SW 1271 (cell line): ENCODE results near the gene COA6.
"Not testable (repeated sequence)": the region's sequence is repeated elsewhere in the genome, so short reads cannot be mapped to it uniquely, and the experiment has no call there.

Experiments
- DNase-seq, 2 experiments: peaks; one replicate each; lab custom pipeline; 2025; lab: John Stamatoyannopoulos, UW

Gene COA6, protein sequence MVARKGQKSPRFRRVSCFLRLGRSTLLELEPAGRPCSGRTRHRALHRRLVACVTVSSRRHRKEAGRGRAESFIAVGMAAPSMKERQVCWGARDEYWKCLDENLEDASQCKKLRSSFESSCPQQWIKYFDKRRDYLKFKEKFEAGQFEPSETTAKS

DNA sequence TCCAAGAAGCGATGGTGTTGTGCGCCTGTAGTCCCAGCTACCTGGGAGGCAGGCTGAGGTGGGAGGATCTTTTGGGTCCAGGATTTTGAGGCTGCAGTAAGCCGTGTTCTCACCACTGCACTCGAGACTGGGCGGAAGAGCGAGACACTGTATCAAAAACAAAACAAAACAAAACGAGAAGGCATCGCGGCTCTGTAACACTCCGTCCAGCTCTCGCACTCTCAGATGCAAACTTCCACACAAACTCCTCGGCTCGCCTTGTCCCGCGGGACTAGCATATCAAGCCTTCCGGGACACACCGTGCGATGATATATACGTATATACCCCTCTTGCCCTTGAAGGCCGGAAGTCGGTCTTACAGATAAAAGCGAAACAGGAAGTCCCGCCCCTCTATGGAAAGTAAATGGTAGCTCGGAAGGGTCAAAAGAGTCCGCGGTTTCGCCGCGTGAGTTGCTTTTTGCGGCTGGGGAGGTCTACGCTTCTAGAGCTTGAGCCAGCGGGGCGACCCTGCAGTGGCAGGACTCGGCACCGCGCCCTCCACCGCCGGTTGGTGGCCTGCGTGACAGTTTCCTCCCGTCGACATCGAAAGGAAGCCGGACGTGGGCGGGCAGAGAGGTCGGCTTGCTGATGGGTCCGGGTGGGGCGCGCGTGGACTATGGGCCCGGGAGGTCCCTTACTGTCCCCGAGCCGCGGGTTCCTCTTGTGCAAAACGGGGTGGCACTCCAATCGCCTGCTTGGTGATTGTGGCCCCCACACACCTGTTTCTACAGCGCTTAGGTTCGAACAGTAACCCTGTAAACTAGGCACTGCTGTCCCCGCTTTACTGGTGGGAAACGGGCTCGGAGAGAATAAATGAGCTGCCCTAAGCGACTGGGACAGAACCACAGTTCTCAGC is at the start of gene COA6:
Gene COA6, plus strand, starts transcription at position 393 of the 895 bp plus-strand sequence. Its CDS starts 11 bp downstream, at position 404.
- DNase-seq, result peak; percentile 74 to 89

DNA sequence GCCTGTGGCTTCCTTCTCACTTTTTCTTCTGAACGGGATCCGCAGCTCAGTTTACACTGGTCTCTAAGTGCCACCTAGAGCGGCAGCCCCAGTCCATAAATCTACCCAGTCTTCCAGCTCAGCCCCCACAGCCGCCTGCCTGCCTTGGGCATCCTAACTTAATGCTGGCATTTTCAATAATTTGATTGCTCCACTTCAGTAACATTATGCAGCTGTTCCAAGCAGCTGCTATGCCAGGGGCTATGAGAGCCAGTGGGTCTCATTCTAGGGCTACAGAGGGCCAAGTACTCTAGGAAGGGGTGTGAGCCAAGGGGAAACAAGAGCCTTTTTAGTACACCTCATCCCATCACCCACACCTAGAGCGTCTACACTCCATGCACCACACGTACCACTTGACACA is 48.4 kb upstream of the COA6 start:
- no peak for DNase-seq

DNA sequence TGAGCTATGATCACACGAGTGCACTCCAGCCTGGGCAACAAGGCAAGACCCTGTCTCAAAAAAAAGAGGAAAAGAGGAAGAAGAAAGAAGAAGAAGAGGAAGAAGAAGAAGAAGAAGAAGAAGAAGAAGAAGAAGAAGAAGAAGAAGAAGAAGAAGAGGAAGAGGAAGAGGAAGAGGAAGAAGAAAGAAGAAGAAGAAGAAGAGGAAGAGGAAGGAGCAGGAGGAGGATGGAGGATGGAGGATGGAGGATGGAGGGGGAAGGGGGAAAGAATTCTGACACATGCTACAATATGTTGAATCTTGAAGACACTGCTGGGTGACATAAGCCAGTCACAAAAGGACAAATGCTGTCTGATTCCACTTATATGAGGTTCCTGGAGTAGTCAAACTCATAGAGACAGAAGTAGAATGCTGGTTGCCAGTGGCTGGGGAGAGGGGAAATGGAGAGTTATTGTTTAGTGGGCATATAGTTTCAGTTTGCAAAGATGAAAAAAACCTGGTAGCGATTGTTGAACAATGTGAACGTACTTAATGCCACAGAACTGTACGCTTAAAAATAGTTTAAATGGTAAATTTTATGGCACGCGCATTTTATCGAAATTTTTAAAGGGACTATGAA is 47.3 kb upstream of the COA6 start:
- no peak for DNase-seq

DNA sequence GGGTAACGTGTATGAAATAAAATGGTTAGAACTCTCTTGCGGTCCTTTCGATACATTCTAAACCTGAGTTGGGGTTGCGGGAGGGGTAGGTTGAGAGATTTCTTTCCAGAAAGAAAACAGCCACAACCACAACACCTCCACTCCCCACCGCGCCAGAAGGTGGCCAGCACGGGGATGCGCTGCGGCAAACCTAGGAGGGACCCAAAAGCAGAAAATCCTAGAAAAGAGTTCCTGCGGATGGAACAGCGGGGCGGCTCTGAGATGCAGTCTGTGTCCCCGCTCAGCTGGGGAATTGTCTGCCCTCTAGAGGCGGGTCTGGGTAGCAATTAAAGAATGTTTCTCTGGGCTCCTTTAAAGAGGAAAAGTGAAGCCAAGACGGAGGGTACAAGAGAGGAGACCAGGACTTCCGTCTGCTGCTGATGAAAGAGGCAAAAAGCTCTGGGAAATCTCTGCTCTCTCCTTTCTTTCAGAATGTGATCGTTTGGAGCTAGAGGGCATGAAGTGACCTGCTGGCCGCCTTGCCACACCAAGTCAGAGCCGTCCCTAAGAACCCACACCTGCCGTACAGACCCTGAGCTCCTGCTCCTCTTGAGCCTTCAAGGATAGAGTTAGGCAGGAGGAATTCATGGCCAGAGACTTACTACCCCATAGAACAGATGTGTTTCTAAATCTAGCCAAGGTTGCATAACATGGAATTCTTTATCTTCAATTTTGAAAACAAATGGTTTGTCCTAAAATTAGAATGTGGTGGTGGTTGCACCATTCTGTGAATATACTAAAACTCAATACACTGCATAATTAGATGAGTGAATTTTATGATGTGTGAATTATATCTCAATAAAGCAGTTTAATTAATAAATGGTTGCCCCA is 46.5 kb upstream of the COA6 start:
- DNase-seq, result peak in 1 of 2 experiments; percentile 5

DNA sequence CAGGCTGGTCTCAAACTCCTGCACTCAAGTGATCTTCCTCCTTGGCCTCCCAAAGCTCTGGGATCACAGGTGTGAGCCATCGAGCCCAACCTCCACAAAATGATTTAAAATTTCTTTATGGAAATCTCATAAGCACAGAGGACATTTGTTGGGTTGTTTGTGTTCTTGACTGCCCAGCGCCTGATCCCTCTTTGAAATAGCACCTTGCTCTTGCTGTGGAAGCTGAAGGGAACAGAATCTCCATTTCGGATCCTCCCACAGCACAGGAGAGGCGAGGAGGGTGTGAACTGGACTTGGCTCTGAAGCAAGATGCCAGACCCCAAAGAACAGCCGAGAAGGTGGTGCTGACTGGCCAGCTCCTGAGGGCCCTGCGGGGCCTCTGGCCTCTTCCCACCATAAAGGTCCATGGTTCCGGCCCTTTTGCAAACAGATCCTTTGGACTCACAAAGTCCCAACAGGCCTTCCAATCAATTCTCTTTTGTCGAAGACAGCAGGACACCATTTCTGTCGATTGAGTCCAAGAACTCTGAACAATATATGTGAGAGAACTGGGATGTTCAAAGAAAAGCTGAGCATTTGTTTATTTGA is 45.6 kb upstream of the COA6 start:
- DNase-seq, result no peak

DNA sequence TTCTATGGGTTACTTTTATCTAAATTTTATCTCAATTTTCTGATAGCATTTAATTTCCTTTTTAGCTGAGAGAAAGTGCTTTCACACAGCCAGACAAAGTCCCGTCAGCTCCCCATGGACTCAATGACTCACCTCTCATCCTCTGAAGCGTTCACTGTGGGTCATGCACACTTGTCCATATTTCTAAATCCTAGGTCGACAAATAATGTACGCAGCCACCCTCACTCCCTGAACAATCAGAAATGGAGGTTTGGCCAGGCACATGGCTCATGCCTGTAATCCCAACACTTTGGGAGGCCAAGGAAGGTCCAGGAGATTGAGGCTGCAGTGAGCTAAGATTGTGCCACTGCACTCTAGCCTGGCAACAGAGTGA is 42.4 kb upstream of the COA6 start:
- DNase-seq, result no peak

DNA sequence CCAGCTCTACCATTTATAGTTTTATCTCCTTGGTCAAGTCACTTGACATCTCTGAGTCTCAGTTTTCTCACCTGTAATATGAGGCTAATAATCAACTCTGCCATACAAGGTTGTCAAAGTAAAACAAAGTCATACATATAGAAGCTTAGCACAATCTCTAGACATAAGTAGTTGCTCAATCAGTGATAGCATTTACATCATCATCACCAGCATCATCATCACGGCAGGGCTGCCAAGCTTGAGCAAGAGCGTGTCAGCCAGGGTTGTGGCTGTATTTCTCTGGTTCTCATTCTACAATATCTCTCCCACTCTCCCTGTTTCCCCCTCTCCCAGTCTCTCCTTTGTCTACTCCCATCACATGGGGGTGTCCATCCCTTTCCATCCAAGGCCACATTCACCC is 41.7 kb upstream of the COA6 start:
- DNase-seq, result no peak

DNA sequence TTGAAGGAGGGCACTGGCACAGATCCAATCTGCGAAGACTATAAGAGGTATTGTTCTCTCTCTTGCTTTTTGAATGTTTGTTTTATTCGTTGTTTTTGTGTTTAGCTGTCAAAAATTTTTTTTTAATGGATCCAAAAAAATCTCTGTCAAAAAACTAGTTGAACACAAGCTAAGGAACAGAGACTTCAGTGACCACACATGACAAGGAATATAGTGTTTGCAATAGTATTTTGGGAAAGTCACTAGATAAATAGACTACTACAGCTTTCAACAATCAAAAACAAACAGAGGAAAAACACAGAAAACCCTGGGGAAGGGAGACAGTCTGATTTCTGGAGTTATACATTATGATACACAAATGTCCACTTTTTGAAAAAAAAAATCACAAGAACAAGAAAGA is 36.9 kb upstream of the COA6 start:
- DNase-seq, result no peak

DNA sequence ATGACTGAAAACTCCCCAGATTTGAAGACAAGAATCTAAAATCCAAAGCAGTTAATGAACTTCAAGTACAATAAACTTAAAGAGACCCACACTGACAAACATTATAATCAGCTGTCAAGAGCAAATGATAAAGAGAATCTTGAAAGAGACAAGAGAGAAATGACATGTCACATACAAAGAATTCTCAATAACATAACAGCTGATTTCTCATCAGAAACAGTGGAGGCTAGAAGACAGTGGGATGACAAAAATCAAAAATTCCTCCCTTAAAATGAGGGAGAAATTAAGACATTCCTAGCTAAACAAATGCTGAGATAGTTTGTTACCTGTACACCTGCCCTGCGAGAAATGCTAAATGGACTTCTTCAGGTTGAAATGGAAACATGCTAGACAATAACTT is 36.0 kb upstream of the COA6 start:
- DNase-seq, result no peak

DNA sequence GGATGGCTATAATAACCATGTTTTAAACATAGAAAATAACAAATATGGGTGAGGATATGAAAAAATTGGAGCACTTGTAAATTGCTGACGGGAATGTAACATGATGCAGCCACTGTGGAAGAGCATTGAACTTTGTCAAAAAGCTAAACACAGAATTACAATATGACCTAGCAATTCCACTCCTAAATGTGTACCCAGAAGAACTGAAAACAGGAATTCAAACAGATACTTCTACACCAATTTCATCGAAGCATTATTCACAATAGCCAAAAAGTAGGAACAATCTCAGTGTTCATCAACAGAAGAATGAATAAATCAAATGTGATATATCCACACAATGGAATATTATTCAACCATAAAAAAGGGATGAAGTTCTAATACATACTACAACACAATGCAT is 32.7 kb upstream of the COA6 start:
- no peak for DNase-seq

DNA sequence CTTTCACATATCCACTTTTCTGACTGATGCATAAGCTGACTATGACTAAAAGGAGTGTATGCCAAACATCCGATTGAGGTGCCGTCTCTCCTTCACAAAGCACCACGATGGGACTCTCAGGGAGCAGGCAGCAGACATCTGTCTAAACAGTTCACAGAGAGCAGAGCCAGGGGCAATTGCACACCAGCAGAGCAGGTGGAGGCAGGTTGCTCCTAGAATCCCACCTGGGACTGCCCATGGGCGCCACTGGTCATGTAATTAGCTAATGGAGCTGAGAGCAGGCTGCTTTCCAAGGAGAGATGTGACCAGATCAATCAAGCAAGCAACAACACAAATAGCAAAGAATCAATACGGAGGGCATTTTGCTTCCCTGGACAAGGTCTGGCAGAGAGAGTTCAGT is 30.5 kb upstream of the COA6 start:
- DNase-seq, result no peak

DNA sequence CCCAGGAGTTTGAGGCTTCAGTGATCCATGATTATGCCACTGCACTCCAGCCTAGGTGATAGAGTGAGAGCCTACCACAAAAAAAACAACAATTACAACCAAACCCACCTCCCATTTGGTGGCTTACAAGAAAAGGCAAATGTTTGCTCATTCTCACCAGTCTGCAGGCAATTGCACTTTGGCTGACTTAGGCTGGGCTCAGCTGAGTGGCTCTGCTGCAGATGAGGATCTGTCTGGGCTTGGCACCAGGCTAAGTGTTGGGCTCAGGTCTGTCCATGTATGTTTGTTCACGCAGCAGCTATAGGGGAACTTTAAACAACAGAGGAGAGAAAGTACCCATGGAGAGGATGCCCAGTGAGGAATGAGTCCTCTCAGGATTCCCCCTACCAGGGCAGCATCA is 28.0 kb upstream of the COA6 start:
- no peak for DNase-seq

DNA sequence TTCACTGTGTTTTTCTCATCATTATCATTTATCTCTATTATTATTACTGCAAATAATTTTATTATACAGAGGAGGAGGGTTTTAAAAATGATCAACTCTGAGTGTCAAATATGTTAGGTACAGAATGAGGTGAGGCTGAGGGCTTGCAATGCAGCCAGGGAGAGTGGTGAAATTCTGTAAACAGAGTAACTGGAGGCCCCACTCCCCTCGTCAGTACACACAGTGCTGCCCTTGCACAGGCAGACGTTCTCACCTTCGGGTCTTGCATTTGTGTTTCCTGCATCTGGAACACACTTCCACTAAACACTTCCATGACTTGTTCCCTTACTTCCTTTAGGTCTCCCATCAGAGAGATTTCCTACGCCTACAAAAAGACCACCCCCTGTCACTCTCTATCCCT is 24.3 kb upstream of the COA6 start:
- no peak for DNase-seq

DNA sequence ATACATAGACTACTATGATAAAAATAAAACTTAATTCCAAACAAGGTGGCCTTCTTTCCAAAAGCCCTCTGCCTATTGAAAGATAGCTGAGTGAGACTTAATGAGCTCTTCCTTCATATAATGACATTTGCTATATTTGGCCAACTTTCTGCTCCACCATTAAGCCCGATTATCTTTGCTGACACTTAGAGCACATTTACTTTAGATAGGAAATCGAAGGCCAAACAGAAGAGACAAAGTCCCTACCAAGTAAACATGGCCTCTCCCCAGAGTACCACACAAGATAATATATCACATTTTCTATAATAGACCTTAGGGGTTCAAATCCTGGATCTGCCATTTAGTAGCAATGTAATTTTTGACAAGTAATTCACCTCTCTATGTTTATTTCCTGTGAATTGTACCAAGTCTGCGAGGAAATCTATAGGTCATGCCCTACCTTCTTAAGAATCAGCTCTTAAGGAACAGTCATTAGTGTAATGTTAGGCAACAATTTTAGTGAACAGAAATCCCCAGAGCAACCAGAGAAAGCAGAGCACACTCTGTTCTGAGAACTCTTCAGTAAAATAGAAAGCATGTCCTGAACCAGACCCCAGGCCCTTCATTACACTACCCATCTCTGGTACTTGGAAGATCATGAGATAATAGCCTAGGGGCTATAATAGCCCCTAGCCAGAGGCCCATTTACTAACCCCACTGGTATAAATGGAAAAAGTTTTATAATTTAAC is 17.3 kb upstream of the COA6 start:
- DNase-seq, result no peak

DNA sequence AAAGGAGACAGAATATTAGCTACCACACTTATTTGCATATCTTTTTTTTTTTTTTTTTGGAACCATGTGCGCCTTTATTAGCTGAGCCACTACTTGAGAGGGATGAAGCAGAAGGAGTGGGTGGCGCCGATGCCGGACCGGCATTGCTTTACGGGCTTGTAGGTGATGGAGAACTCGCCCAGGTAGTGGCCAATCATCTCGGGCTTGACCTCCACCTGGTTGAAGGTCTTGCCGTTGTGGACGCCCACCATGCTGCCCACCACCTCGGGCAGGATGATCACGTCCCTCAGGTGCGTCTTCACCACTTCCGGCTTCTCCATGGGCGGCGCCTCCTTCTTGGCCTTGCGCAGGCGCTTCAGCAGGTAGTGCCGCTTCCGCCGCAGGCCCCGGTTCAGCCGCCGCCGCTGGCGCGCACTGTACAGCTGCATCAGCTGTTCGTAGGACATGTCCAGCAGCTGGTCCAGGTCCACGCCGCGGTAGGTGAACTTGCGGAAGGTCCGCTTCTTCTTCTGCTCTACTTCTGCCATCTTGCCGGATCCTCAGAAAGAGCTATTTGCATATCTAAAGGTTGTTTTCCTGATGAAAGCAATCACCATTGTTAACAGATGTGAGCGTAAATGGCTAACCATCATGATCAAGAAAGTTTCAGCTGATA is 16.5 kb upstream of the COA6 start:
- not testable (repeated sequence) for DNase-seq

DNA sequence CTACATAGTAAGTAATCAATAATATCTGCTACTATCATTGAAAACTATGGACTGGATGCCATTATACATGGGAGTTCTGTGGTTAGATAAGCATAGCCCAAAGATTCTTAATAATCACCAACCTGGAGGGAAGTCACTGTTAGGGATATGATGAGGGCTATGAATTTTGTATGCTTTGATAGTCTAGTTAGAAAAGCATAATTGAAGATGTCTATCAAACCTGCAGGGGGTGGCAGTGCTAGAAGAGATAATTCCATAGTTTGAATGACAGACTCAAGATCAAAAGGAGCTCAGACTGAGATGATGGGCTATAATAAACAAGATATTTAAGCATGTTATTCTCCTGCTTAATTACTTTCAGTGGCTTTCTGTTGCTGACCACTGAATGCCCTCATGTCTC is 15.4 kb upstream of the COA6 start:
- no peak for DNase-seq

DNA sequence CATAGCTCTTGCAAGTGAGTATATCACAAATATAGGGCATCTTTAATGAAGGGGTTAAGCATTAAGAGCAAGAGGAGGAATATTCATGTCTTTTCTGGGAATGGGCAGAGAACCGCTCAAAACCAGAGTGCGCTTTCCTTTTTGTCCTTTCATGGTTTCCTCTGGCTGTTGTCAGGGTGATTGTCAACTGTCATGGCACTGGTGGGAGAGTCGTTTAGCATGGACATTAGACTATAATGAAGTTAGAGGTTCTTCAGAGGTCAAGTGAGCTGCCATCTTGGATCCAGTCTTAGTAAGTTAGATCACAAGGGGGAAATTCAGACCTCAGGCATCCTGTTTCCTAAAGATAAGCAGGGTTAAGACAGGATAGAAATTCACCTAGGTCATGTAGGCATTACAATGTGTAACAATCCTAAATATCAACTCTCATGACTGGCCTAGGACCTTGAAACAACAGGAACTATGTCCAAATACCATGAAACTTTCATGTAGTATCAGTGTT is 12.1 kb upstream of the COA6 start:
- DNase-seq, result no peak

DNA sequence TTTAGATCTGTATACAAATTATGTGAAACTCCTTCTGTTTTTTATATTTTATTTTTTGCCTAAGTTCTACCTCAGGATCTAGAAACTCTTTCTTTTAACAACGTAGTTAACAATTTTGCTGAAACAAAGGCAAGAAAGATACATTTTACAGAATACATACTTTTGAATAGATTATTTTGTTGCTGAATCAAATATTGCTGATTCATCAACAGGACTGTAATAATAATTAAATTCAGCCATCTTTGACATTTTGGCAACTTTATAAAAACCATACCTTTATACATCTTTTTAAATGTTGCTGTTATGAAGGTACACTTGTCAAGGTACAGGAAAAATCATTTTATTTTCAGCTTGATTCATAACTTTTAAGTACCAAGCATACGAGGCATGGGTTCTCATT is 10.7 kb upstream of the COA6 start:
- DNase-seq, result no peak

DNA sequence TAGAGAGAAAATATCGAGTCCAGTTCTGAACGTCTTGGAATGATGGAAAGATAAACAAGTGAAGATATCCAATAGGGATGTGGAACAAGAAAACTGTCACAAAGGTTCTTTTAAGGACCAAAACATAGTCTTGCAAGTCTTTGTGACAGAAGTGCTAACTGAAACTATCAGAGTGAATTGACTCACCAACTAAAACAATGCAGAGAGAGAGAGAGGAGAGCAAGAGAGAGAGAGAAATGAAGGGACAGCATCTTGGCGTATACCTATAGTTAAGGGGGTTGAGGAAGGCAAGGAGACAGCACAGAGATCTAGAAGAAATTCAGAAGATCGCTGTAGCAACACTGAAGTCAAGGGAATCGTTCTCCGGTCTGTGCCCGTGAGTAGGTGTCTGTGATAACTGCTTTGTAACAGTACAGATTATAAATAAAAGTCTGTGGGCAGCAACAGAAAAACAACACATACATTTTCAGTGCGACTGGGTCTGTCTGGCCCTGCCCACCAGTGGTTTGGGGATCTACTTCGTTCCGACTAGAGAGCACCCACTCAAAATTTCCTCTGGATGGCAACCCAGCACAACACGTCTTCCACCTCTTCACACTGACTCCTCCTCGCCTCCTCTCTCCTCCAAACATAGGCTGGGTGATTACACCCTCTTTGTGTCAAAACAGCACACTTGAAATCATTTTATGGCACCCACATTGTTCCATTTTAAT is 4.8 kb upstream of the COA6 start:
- DNase-seq, result no peak

DNA sequence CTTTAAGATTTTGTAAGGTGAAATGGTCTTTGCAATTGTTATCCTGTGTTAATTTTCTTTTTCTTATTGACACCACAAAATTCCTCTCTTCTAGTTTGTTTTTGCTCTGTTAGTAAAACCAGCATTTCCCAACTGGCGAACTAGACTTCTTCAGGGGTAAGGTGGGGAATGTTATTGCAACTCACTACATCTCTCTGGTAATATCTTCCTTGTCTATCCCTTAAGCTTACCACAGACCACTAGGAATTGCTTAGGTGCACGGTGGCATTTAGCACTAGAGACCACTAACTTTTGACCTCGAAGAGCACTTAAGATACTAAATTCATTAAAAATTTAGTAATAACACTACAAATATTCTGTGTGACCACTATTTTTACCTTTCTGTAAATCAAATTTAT is 4.2 kb upstream of the COA6 start:
- DNase-seq, result no peak
